MCF 10A (cell line): ENCODE results near the gene TMEM245. TPM values are rescaled to one million over a fixed set of nuclear protein-coding genes. Genes with fewer than 3 reads are reported as not detected.

Experiments
- BruUV-seq: library from RNA; stranded (reverse); fragments of 400-500 nt; replicated peaks from 2 replicates; lab custom pipeline; 2021; lab: Mats Ljungman, UMichigan
- CTCF ChIA-PET: fragments of 300-600 bp; sonication (Branson Sonifier 250); formaldehyde crosslinking; extraction: SDS; loops from one replicate; lab custom pipeline; 2021; ENCODE audit warnings: antibody characterized with exemption, inconsistent platforms; lab: Yijun Ruan, JAX
- POLR2A ChIA-PET: fragments of 300-600, 350-650 bp; sonication (Branson Sonifier 250); formaldehyde crosslinking; extraction: SDS; loops from one replicate; lab custom pipeline; 2020; ENCODE audit warnings: antibody characterized with exemption, inconsistent platforms; lab: Yijun Ruan, JAX
- DNase-seq: peaks from one replicate; pipeline ENCODE4 v3.0.0-alpha.2; 2018; ENCODE audit not compliant: unreplicated experiment
- H3K27ac Mint-ChIP-seq: one replicate; pipeline ENCODE4 v1.8.0; 2022; ENCODE audit warnings: mild to moderate bottlenecking, low read depth, mixed read lengths; ENCODE audit not compliant: unreplicated experiment
- H3K27me3 Mint-ChIP-seq: one replicate; pipeline ENCODE4 v1.8.0; 2022; ENCODE audit warnings: mixed read lengths; ENCODE audit not compliant: insufficient read depth, unreplicated experiment
- H3K36me3 Mint-ChIP-seq: one replicate; pipeline ENCODE4 v1.8.0; 2022; ENCODE audit warnings: mild to moderate bottlenecking, moderate library complexity, mixed read lengths; ENCODE audit not compliant: insufficient read depth, unreplicated experiment
- H3K4me1 Mint-ChIP-seq: one replicate; pipeline ENCODE4 v1.8.0; 2022; ENCODE audit warnings: mixed read lengths; ENCODE audit not compliant: insufficient read depth, unreplicated experiment
- H3K4me3 Mint-ChIP-seq: one replicate; pipeline ENCODE4 v1.8.0; 2022; ENCODE audit warnings: mild to moderate bottlenecking, moderate library complexity, mixed read lengths; ENCODE audit not compliant: unreplicated experiment
- H3K9me3 Mint-ChIP-seq: one replicate; pipeline ENCODE4 v1.8.0; 2022; ENCODE audit warnings: mixed read lengths; ENCODE audit not compliant: unreplicated experiment
- CTCF ChIP-seq: fragments of 200-600 bp; IDR thresholded peaks from one replicate; pipeline ENCODE4 v1.8.0; 2022; ENCODE audit warnings: antibody characterized with exemption, mild to moderate bottlenecking; ENCODE audit not compliant: unreplicated experiment
- intact Hi-C: fragments of 100-400 bp; cut with micrococcal nuclease; formaldehyde crosslinking; loops from 2 replicates; pipeline ENCODE4 v1.14.1; 2022
- total RNA-seq: library from RNA; stranded (reverse); gene quantifications from 2 replicates; pipeline ENCODE4 v1.2.3, GENCODE V29; 2022

TMEM245 gene
- total RNA-seq, 1 experiment from 2014 or later, result 35.0 TPM

- no peaks in the 10 kb centered on the region for H3K9me3 Mint-ChIP-seq
- no peak for DNase-seq
- intact Hi-C loops, result no loop called here
- H3K4me1 Mint-ChIP-seq, result peaks cover 38% of the 10 kb centered on the region
- H3K4me3 Mint-ChIP-seq, result no peak overlapping the region
- ChIA-PET CTCF (interaction anchor here (1.5 kb wide), 2 partner anchors 145 to 283 kb away, joined by 3 to 4 read pairs; no protein-coding TSS in a partner anchor), POLR2A (interaction anchor here (0.5 to 1.3 kb wide), 3 partner anchors 12 to 451 kb away, joined by 3 to 4 read pairs (median 3); no protein-coding TSS in a partner anchor)
- peaks cover 64% of the 10 kb centered on the region for H3K36me3 Mint-ChIP-seq
- no peak overlapping the region for H3K27ac Mint-ChIP-seq
- TF ChIP-seq CTCF, result no peak
- no peaks in the 10 kb centered on the region for H3K27me3 Mint-ChIP-seq
- no TSS peak for BruUV-seq
Measured at GRCh38 chr9:109033941-109034700, 85.6 kb downstream of the TMEM245 start.

- CTCF ChIA-PET, result no interaction called here
- Mint-ChIP-seq H3K36me3 (peaks cover 59% of the 10 kb centered on the region), H3K4me3 (no peak overlapping the region), H3K27ac (no peak overlapping the region), H3K9me3 (no peaks in the 10 kb centered on the region), H3K4me1 (peaks cover 14% of the 10 kb centered on the region), H3K27me3 (no peaks in the 10 kb centered on the region)
- TF ChIP-seq CTCF, result no peak
- no TSS peak for BruUV-seq
- POLR2A ChIA-PET, result interaction anchor here (0.5 kb wide), 2 partner anchors 68 to 293 kb away, joined by 3 to 4 read pairs; no protein-coding TSS in a partner anchor
- intact Hi-C loops, result loop anchor here (2.0 kb wide), 1 partner anchor 18 kb away; the partner anchor contains the start of gene CTNNAL1
- peak; percentile 62 for DNase-seq
Measured at GRCh38 chr9:109031241-109031640, 88.5 kb downstream of the TMEM245 start.

- no TSS peak for BruUV-seq
Measured at GRCh38 chr9:109030426-109030825, 89.3 kb downstream of the TMEM245 start.

More at GRCh38 chr9:109030426-109030825, 89.3 kb downstream of the TMEM245 start:
- CTCF ChIA-PET, result interaction anchor here (0.6 kb wide), 1 partner anchor 273 kb away, joined by 5 read pairs; no protein-coding TSS in a partner anchor
- intact Hi-C loops, result loop anchor here (2.0 kb wide), 1 partner anchor 18 kb away; the partner anchor contains the start of gene CTNNAL1
- H3K27ac Mint-ChIP-seq, result no peak overlapping the region
- H3K27me3 Mint-ChIP-seq, result no peaks in the 10 kb centered on the region
- H3K4me3 Mint-ChIP-seq, result no peak overlapping the region
- no peak for DNase-seq
- POLR2A ChIA-PET, result interaction anchor here (0.5 kb wide), 2 partner anchors 67 to 292 kb away, joined by 3 to 4 read pairs; no protein-coding TSS in a partner anchor
- H3K4me1 Mint-ChIP-seq, result peaks cover 10% of the 10 kb centered on the region
- peaks cover 56% of the 10 kb centered on the region for H3K36me3 Mint-ChIP-seq
- no peak for TF ChIP-seq CTCF
- H3K9me3 Mint-ChIP-seq, result no peaks in the 10 kb centered on the region
